ENCODE results near the gene POR. TPM values are rescaled to one million over a fixed set of nuclear protein-coding genes. Genes with fewer than 3 reads are reported as not detected.
A peak's percentile ranks its signal among the peaks of the same experiment; 100 is the strongest.

Gene POR
- total and polyA plus RNA-seq, 2 experiments from 2014 or later, result 87.9 to 97.9 TPM

GRCh38 chr7:75985009-75985517, 70.1 kb downstream of the POR start:
- H3K4me3 ChIP-seq, result no peak overlapping the region
- H3K27ac ChIP-seq, result peak overlapping the region; percentile 9
- TF ChIP-seq CTCF (IDR thresholded peaks at IDR 0.05; ENCODE audit: low read depth, low read length), result no peak
- H3K4me1 ChIP-seq (ENCODE audit: low read depth), result peaks cover 10% of the 10 kb centered on the region
- H3K27me3 ChIP-seq, result no peaks in the 10 kb centered on the region
- H3K9me3 ChIP-seq (ENCODE audit: low read depth), result no peaks in the 10 kb centered on the region
- DNase-seq (ENCODE audit: low read depth in 1 of 2, low spot score in 1 of 2), result no peak
- no peaks in the 10 kb centered on the region for H3K36me3 ChIP-seq

- H3K36me3 ChIP-seq, result no peaks in the 10 kb centered on the region
- TF ChIP-seq CTCF (IDR thresholded peaks at IDR 0.05; ENCODE audit: low read depth, low read length), result no peak
Observed at GRCh38 chr7:75985518-75986146, 70.7 kb downstream of the POR start.

GRCh38 chr7:75986147-75986781, 71.3 kb downstream of the POR start:
- H3K27me3 ChIP-seq, result no peaks in the 10 kb centered on the region
- H3K4me3 ChIP-seq, result no peak overlapping the region
- peaks cover 16% of the 10 kb centered on the region for H3K4me1 ChIP-seq (ENCODE audit: low read depth)
- no peak for TF ChIP-seq CTCF (IDR thresholded peaks at IDR 0.05; ENCODE audit: low read depth, low read length)
- no peak for DNase-seq (ENCODE audit: low read depth in 1 of 2, low spot score in 1 of 2)
- no peaks in the 10 kb centered on the region for H3K36me3 ChIP-seq
- H3K27ac ChIP-seq, result no peak overlapping the region
- no peaks in the 10 kb centered on the region for H3K9me3 ChIP-seq (ENCODE audit: low read depth)

More at GRCh38 chr7:75985518-75986146, 70.7 kb downstream of the POR start:
- no peak overlapping the region for H3K27ac ChIP-seq
- H3K27me3 ChIP-seq, result no peaks in the 10 kb centered on the region
- no peak for DNase-seq (ENCODE audit: low read depth in 1 of 2, low spot score in 1 of 2)
- no peak overlapping the region for H3K4me3 ChIP-seq
- peaks cover 11% of the 10 kb centered on the region for H3K4me1 ChIP-seq (ENCODE audit: low read depth)
- H3K9me3 ChIP-seq (ENCODE audit: low read depth), result no peaks in the 10 kb centered on the region

GRCh38 chr7:75987026-75987804, 72.3 kb downstream of the POR start:
- TF ChIP-seq CTCF (IDR thresholded peaks at IDR 0.05; ENCODE audit: low read depth, low read length), result no peak
- no peak overlapping the region for H3K4me3 ChIP-seq
- no peaks in the 10 kb centered on the region for H3K36me3 ChIP-seq
- peaks cover 18% of the 10 kb centered on the region for H3K4me1 ChIP-seq (ENCODE audit: low read depth)
- no peaks in the 10 kb centered on the region for H3K27me3 ChIP-seq
- H3K27ac ChIP-seq, result peak overlapping the region; percentile 50
- no peaks in the 10 kb centered on the region for H3K9me3 ChIP-seq (ENCODE audit: low read depth)
- no peak for DNase-seq (ENCODE audit: low read depth in 1 of 2, low spot score in 1 of 2)

GRCh38 chr7:75987805-75988567, 73.0 kb downstream of the POR start:
- no peak overlapping the region for H3K4me3 ChIP-seq
- no peak for DNase-seq (ENCODE audit: low read depth in 1 of 2, low spot score in 1 of 2)
- H3K4me1 ChIP-seq (ENCODE audit: low read depth), result peaks cover 18% of the 10 kb centered on the region
- H3K27ac ChIP-seq, result peak overlapping the region; percentile 50
- H3K27me3 ChIP-seq, result no peaks in the 10 kb centered on the region
- no peaks in the 10 kb centered on the region for H3K9me3 ChIP-seq (ENCODE audit: low read depth)
- no peak for TF ChIP-seq CTCF (IDR thresholded peaks at IDR 0.05; ENCODE audit: low read depth, low read length)
- H3K36me3 ChIP-seq, result no peaks in the 10 kb centered on the region
